NCI-H2081 treated with DMSO at 0.1 percent for 48 hours (cell line): ENCODE measurements around the gene SPECC1L.
"Not testable (repeated sequence)": the region's sequence is repeated elsewhere in the genome, so short reads cannot be mapped to it uniquely, and the experiment has no call there.

Experiments used
- DNase-seq: peaks from one replicate; lab custom pipeline; 2025; lab: John Stamatoyannopoulos, UW

SPECC1L gene

GRCh38 chr22:24247564-24248344 lies 22.9 kb upstream of the SPECC1L start:
- no peak for DNase-seq

GRCh38 chr22:24248611-24249010 lies 22.0 kb upstream of the SPECC1L start:
- not testable (repeated sequence) for DNase-seq

DNA sequence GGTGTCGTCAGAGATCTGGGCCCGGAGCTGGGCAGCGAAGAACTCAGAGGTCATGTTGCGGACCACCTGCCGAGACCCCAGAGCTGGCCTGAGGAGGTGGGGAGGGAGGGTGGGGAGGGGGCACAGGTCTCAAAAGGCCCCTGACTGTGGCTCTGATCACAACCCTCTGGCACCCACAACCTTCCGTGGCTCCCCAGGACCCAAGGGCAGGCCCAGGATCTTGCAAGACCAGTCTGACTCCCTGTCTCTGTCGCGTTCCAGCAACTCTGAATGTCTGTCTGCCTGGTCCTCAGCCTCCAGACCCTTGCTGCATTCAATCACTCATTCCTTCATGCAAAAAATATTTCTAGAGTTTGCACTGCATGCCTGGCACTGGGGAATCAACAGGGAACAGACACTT lies 21.2 kb upstream of the SPECC1L start:
- not testable (repeated sequence) for DNase-seq

DNA sequence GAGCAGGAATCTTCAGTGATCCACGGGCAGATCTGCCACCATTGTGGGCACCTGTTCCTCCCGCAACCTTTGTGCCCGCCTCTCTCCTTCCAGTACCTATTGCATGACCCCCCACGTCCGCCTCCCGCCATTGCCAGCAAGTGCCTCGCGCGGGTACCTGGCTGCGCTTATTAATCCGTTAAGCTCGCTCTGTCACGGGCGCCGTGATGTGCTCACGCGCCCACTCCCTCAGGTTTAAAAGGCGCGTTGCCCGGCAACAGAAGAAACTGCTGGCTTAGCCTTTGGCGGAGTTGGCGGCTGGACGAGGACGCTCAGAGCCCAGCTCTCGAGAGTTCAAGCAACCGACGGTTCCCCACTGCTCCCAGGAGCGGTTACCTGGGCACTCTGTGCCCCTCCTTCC lies 19.3 kb upstream of the SPECC1L start:
- DNase-seq: not testable (repeated sequence)

DNA sequence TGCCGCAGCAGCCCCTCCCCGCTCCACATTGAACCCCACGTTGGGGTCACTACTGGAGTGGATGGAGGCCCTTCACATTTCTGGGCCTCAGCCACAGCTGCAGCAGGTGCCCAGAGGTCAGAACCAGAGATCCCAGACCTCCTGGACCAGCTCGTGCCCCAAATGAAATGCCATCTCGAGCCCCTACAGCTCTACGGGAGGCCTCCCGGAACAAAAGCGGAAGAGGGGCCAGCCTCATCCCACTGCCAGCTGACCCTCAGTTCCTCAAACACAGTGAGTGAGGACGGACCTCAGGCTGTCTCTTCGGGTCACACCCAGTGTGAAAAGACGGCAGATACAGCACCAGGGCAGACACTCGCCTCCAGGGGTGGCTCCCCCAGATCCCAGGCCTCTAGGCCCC lies 17.5 kb upstream of the SPECC1L start:
- DNase-seq: not testable (repeated sequence)

DNA sequence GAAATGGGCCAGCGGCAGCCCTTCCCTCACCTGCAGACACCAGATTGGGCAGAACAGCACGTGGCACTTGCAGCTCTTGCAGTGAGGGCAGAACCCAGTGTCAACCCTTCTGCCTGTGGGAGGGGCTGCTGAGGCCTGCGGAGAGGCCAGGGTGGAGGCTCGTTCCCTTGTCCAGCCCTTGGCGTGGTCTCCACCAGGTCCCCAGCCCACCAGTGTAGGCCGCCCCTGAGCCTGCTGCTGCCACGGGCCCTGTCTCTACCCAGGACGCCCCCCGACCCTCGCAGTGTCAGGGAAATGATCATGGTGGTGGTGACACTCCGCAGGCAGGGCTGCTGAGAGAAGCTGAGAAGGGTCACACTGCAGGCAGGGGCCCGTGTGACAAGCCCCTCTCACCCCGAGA lies 14.5 kb upstream of the SPECC1L start:
- DNase-seq: not testable (repeated sequence)

DNA sequence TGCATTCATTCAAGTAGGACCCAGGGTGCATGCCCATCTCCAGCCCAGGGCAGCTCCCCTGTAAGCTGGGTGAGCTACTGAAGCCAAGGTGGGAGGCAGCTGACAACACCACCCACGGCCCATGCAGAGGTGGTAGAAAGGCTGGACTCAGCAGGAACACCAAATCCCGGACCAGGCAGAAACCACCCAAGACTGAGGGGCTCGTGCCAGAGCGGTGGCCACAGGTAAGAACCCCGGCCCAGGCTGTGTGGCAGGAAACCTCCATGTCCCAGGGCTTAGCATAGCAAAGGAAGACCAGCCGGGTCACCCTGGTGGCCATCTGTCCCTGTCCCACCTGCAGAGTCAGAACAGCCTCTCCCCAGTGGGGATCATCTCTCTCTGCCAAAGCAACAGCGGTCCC lies 13.9 kb upstream of the SPECC1L start:
- DNase-seq: not testable (repeated sequence)

GRCh38 chr22:24259459-24259858 lies 11.2 kb upstream of the SPECC1L start:
- DNase-seq: not testable (repeated sequence)

DNA sequence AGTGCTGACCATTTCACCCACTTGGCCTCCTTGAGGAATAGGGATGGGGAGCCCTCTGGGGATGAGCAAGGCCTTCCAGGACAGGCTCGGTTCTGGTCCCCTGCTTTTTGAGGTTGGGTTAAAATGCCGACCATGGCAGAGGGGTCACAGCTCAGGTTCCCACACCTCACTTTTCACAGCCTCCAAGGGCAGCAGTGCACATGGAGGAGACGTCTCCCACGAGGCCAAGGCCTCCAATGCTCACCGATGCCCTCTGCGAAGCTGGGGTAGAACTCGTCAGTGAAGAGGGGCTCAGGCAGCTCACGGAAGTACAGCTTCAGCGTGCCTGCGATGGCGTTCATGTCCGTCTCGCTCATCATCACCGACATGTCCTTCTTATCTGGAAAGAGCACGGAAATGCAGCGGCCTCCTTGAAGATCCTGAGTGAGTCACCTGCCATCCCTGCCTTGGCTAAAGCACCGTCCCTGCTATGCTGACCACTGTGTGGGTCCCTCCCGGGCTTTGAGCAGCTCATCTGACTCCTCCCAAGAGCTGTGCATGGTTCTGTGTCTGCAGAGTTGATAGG lies 8.4 kb upstream of the SPECC1L start:
- DNase-seq: not testable (repeated sequence)

GRCh38 chr22:24263479-24263878 lies 7.2 kb upstream of the SPECC1L start:
- not testable (repeated sequence) for DNase-seq

GRCh38 chr22:24264329-24264896 lies 6.2 kb upstream of the SPECC1L start:
- DNase-seq: not testable (repeated sequence)

- no peak for DNase-seq
Observed at GRCh38 chr22:24265734-24266133, 4.9 kb upstream of the SPECC1L start.

- not testable (repeated sequence) for DNase-seq
Observed at GRCh38 chr22:24266495-24266894, 4.1 kb upstream of the SPECC1L start.

DNA sequence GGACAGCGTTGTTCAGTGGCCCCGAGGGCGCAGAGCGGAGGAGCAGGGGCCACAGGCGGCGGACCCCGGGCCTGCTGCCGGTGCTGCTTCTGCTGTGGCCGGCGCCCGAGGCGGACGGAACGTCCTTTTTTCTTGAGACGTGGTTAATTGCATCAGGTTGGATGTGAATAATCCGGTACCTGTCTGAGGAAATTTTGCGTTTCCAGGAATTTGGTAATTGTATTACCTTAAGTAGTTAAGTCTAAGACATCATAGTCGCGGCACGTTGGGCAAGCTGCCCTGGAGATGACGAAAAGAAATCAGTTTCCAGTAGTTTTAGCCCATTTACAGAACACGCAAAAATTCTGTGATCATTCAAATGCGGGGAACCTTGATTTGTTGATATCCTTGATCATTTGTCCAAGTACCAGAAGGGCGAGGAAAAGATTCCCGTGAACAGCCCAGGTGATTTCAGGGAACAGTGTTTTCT lies 789 bp downstream of the SPECC1L start:
- DNase-seq: no peak

GRCh38 chr22:24273031-24273430 lies 2.4 kb downstream of the SPECC1L start:
- not testable (repeated sequence) for DNase-seq

GRCh38 chr22:24273906-24274305 lies 3.3 kb downstream of the SPECC1L start:
- not testable (repeated sequence) for DNase-seq

DNA sequence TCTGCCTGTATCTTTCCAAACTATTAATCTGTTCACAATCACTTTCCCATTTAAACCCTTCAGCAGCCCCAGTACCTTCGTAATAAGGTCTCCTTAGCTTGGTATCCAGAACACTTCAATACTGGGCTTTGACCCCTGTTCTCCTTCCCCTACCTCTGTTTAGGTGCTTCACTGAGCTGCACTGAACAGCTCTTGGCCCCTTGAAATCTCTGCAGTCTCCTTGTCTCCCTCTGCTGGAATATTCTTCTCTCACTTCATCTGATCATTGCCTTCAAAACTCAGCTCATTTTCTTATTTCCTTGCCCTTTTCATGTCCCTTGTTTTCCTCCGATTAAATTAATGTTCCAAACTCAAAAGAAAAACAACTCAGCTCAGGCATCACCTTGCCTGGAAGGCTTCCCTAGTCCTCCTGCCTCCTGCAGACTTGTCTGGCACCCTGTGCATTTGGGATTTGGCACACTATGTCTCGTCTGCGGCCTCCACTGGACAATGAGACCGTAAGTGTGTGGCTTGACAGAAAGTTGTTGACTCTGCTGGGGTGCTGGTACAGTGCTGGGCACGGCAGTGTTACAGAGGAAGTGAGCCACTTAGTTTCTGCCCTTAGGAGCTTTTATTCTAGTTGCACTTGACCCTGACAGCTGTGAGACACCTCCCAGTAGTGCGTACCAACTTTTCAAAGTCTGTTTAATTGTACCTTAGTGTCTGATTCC lies 4.2 kb downstream of the SPECC1L start:
- DNase-seq: not testable (repeated sequence)

GRCh38 chr22:24280363-24280762 lies 9.7 kb downstream of the SPECC1L start:
- DNase-seq: not testable (repeated sequence)

DNA sequence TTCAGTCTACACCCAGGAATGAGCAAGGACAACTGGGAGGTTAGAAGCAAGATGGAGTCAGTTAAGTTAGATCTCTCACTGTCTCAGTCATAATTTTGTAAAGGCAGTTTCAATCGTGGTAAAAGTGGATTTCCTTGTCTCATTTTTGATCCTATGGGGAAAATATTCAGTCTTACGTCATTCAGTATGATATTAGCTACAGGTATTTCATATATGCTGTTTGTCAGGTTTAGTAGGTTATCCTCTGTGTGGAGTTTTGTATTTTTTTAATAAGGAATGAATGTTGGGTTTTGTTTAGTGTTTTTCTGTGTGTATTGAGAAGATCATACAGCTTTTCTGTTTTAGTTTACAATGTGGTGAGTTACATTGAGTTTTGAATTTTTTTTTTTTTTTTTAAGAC lies 11.8 kb downstream of the SPECC1L start:
- DNase-seq: no peak

DNA sequence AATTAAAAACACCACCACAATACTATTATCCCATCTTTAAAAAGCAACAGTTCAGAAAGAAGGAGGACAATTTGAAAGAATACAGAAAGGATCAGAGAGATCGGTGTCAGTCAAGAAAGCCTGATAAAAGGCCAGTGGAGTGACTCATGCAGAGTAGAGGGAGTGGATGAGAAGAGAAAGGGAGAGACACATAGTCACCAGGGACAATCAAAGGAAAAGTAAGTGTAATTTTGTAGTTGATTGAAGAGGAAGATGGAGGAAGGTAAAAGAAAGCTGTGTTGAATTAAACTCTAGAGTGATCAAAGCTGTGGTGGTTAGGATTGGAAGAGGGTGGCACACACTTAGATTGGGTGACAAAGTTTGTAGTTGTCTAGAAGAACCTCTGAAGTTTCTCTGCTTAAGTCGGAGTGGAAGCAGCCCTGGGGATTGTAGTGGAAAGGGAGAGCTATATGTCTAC lies 14.1 kb downstream of the SPECC1L start:
- DNase-seq: no peak

- DNase-seq: no peak
Observed at GRCh38 chr22:24285245-24285644, 14.6 kb downstream of the SPECC1L start.

DNA sequence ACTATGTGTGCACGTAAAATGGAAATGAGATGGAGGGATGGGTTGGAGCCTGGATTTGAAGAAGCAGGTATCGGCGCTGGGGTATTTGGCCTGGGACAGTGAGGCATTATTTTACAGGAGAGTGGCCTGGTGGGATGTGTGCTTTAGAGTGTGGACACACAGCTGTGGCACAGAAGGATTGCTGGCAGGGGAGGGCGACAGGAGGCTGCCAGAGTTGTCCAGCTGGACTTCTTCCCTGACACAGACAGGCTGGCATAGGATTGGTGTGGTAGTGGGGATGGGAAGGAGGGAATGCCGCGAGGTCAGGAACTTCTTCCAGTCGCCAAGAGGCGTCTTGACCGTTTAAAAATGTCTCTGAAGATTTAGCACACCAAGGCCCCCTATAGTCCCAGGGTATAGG lies 16.6 kb downstream of the SPECC1L start:
- not testable (repeated sequence) for DNase-seq
